DMS79 (cell line): ENCODE measurements around the gene SLC13A2.
"Not testable (repeated sequence)": the region's sequence is repeated elsewhere in the genome, so short reads cannot be mapped to it uniquely, and the experiment has no call there.

Experiments used
- DNase-seq: peaks from one replicate; lab custom pipeline; 2025; lab: John Stamatoyannopoulos, UW

SLC13A2 gene

GRCh38 chr17:28473542-28473941, at the start of gene SLC13A2:
Gene SLC13A2, plus strand, starts transcription at chr17:28473644. Its CDS starts 69 bp downstream, at chr17:28473713.
- no peak for DNase-seq

- DNase-seq, result no peak
Observed at GRCh38 chr17:28425206-28425605, 48.2 kb upstream of the SLC13A2 start.

- no peak for DNase-seq
Observed at GRCh38 chr17:28426081-28426519, 47.3 kb upstream of the SLC13A2 start.

GRCh38 chr17:28427371-28427770, 46.1 kb upstream of the SLC13A2 start:
- no peak for DNase-seq

GRCh38 chr17:28427982-28428381, 45.5 kb upstream of the SLC13A2 start:
- DNase-seq, result not testable (repeated sequence)

DNA sequence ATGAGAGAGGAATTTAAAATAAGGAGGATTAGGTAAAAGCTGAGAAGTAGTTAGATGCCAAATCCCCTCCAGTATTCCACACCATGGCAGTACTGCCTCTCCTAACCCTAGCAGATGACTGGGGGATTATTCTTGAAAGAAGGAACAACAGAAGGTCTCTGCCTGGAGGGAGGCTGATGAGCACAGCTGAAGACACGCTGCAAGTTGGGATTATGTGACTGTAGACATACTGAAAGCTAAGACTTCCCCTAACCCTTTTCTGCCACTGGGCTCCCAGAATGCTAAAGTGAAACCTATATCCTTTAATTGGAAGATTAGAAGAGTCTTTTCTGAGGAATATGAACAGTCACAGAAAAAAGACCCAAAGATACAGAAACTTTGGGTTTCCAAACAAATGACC, 39.7 kb upstream of the SLC13A2 start:
- DNase-seq, result no peak

DNA sequence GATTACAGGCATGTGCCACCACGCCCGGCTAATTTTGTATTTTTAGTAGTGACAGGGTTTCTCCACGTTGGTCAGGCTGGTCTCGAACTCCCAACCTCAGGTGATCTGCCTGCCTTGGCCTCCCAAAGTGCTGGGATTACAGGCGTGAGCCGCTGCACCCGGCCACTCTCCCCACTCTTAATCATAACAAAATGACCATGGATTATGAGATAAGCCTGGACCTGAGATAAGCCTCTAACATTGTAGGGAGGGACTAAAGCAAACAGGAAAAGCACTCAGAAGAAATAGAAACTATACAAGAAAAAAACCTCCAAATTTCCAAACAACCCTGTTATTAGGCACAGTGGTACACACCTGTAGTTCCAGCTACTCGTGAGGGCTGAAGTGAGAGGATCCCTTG, 39.1 kb upstream of the SLC13A2 start:
- DNase-seq, result not testable (repeated sequence)

- no peak for DNase-seq
Observed at GRCh38 chr17:28443901-28444638, 29.4 kb upstream of the SLC13A2 start.

DNA sequence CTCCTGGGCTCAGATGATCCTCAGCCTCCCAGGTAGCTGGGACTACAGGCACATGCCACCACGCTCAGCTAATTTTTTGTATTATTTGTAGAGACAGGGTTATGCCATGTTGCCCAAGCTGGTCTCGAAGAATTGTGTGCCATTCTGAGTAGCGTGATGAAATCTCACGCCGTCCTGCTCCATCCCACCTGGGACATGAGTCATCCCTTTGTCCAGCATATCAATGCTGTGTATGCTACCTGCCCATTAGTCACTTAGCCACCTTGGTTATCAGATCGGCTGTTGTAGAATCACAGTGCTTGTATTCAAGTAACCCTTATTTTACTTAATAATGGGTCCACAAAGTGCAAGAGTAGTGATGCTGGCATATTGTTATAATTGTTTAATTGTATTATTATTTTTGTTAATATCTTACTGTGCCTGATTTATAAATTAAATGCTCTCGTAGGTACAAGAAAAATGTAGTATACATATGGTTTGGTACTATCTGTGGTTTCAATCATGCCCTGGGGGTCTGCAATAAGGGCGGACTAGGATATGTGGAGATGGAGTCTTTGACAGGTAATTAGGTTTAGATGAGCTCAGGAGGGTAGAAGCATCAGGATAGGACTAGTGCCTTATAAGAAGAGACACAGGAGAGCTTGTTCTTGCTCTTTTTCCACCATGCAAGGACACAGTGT, 26.6 kb upstream of the SLC13A2 start:
- no peak for DNase-seq

DNA sequence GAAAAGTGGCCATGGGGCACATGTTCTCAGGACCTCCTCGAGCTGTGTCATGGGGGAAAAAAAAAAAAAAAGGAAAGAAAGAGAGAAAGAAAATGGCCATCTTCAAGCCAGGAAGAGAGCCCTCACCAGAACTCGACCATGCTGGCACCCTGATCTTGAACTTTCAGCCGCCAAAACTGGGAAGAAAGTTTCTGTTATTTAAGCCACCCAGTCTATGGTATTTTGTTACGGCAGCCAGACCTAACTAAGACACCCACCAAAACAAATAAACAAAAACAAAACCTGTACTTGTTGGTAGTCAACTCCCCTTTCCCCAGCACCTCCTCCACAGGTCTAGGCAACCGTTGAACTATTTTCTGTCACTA, 26.1 kb upstream of the SLC13A2 start:
- DNase-seq, result no peak

DNA sequence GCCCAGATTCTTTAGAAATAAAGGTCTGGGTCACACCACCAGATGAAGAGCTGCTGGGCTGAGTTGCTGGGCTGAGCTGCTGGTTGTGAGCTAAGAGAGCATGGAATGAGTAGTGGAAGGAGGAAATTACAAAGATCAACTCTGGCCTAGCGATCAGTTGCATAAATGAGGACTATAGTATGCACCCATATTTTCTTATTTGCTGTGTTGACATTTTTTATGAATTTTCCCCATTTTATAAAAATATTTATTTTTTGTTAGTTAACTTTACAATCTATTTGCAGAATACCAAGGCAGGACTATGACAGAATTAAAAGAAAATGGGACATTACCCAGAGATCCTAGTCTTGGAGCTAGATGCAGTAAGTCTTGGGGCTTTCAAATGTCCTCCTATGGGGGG, 23.6 kb upstream of the SLC13A2 start:
- DNase-seq, result no peak

DNA sequence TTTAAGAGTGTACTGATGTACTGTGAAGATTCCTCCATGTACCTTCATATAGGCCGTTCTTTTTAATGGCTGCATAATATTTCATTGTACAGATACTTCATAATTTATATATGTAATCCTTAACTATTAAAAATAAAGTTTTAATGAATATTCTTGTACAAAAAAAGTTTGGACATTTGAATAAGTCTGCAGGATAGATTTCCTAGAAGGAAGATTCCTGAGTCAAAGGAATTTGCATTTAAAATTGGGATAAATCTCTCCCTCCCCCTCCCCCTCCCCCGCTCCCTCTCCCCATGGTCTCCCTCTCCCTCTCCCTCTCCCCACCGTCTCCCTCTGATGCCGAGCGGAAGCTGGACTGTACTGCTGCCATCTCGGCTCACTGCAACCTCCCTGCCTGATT, 15.6 kb upstream of the SLC13A2 start:
- no peak for DNase-seq

DNA sequence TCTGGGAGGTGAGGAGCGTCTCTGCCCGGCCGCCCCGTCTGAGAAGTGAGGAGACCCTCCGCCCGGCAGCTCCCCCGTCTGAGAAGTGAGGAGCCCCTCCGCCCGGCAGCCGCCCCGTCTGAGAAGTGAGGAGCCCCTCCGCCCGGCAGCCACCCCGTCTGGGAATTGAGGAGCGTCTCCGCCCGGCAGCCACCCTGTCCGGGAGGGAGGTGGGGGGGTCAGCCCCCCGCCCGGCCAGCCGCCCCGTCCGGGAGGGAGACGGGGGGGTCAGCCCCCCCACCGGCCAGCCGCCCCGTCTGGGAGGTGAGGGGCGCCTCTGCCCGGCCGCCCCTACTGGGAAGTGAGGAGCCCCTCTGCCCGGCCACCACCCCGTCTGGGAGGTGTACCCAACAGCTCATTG, 14.6 kb upstream of the SLC13A2 start:
- not testable (repeated sequence) for DNase-seq

DNA sequence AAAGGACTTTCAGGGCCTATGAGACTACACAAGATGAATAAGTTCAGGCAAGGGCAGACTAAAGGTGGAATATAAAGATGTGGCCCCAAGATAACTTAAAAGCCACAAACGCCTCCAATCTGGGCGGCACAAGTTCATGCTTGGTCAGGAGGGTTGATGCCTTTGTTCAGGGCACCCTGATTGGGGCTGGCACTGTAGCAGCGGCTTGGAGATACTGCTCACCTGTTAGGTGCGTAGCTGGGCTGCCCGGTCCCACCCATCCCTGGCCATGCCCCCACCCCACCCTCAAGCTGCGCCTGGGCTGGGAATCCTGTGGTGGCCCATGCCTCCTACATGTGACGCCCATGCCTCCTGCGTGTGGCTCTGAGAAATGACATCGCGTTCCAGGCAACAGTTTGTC, 12.5 kb upstream of the SLC13A2 start:
- no peak for DNase-seq

- no peak for DNase-seq
Observed at GRCh38 chr17:28466001-28466400, 7.4 kb upstream of the SLC13A2 start.

GRCh38 chr17:28466521-28467048, 6.9 kb upstream of the SLC13A2 start:
- no peak for DNase-seq

DNA sequence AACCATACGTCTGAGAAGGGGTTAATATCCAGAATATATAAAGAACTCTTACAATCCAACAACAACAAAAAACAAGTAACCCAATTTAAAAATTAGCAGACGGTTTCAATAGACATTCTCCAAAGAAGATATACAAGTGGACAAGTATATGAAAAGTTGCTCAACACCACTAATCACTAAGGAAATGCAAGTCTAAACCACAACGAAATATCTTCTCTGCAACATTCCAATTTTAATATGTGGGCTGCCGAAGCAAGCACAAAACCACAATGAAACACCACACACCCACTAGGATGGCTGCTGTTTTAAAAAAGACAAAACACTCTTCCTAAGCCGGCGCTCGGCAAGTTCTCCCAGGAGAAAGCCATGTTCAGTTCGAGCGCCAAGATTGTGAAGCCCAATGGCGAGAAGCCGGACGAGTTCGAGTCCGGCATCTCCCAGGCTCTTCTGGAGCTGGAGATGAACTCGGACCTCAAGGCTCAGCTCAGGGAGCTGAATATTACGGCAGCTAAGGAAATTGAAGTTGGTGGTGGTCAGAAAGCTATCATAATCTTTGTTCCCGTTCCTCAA, 5.9 kb upstream of the SLC13A2 start:
- DNase-seq, result no peak

- not testable (repeated sequence) for DNase-seq
Observed at GRCh38 chr17:28468033-28468735, 5.3 kb upstream of the SLC13A2 start.

DNA sequence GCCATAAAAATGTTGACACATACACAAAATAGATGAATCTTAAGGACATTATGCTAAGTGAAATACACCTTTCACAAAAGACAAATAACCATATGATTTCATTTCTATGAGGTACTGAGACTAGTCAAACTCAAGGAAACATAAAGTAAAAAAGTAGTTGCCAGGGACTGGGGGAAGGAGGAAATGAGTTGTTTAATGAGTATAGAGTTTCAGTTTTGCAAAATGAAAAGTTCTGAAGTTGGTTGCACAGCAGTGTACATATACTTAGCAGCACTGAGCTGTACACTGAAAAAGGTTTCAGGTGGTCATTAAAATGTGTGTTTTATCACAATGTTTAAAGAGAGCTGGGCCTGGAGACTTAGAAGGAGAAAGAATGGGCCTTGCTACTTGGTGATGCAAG, 4.7 kb upstream of the SLC13A2 start:
- no peak for DNase-seq

- DNase-seq, result no peak
Observed at GRCh38 chr17:28469376-28469775, 4.1 kb upstream of the SLC13A2 start.

- DNase-seq, result no peak
Observed at GRCh38 chr17:28470266-28470913, 3.1 kb upstream of the SLC13A2 start.

- DNase-seq, result no peak
Observed at GRCh38 chr17:28470914-28471366, 2.5 kb upstream of the SLC13A2 start.
